Umbilical cord (tissue), 2 donors: ENCODE results near the gene COTL1. TPM values are rescaled to one million over a fixed set of nuclear protein-coding genes. Genes with fewer than 3 reads are reported as not detected.

ENCODE experiments used
- DNase-seq: peaks from one replicate; pipeline ENCODE4 v3.0.0-alpha.2; 2015; ENCODE audit warnings: low spot score
- total RNA-seq: library from RNA; depleted of rRNA; stranded (reverse); fragments of >200 nt; gene quantifications from one replicate; pipeline ENCODE4 v1.2.3, GENCODE V29; 2014; ENCODE audit warnings: low replicate concordance; ENCODE audit not compliant: insufficient read depth

Gene COTL1
- total RNA-seq, 1 donor from 2014 or later, result 101 TPM

- no peak for DNase-seq
These were observed 19.9 kb downstream of the COTL1 start for GRCh38 chr16:84597931-84598351.

- no peak for DNase-seq
These were observed 20.4 kb downstream of the COTL1 start for GRCh38 chr16:84597528-84597896.

GRCh38 chr16:84596801-84597527, 20.9 kb downstream of the COTL1 start:
- no peak for DNase-seq

GRCh38 chr16:84596161-84596560, 21.7 kb downstream of the COTL1 start:
- no peak for DNase-seq

GRCh38 chr16:84595052-84595481, 22.8 kb downstream of the COTL1 start:
- no peak for DNase-seq

GRCh38 chr16:84594725-84595038, 23.2 kb downstream of the COTL1 start:
- DNase-seq, result no peak

GRCh38 chr16:84593825-84594724, 23.8 kb downstream of the COTL1 start:
- no peak for DNase-seq

- DNase-seq, result no peak
These were observed 25.2 kb downstream of the COTL1 start for GRCh38 chr16:84592718-84593117.

GRCh38 chr16:84589975-84590719, 27.7 kb downstream of the COTL1 start:
- DNase-seq, result no peak

GRCh38 chr16:84588991-84589390, 28.9 kb downstream of the COTL1 start:
- DNase-seq, result no peak

- DNase-seq, result no peak
These were observed 32.0 kb downstream of the COTL1 start for GRCh38 chr16:84585886-84586285.

GRCh38 chr16:84585467-84585866, 32.4 kb downstream of the COTL1 start:
- DNase-seq, result no peak

- no peak for DNase-seq
These were observed 33.2 kb downstream of the COTL1 start for GRCh38 chr16:84584678-84585077.

- no peak for DNase-seq
These were observed 33.9 kb downstream of the COTL1 start for GRCh38 chr16:84583995-84584394.

GRCh38 chr16:84582958-84583516, 34.8 kb downstream of the COTL1 start:
- peak; percentile 29 for DNase-seq

- DNase-seq, result no peak
These were observed 36.7 kb downstream of the COTL1 start for GRCh38 chr16:84581158-84581557.

- DNase-seq, result no peak
These were observed 37.9 kb downstream of the COTL1 start for GRCh38 chr16:84579936-84580335.

- no peak for DNase-seq
These were observed 39.2 kb downstream of the COTL1 start for GRCh38 chr16:84578538-84579126.

GRCh38 chr16:84577034-84577803, 40.7 kb downstream of the COTL1 start:
- no peak for DNase-seq

- no peak for DNase-seq
These were observed 42.0 kb downstream of the COTL1 start for GRCh38 chr16:84575914-84576313.

GRCh38 chr16:84574191-84574590, 43.7 kb downstream of the COTL1 start:
- no peak for DNase-seq
